GM12878 (cell line): Measurements from ENCODE around the gene FBXL17. TPM values are rescaled to one million over a fixed set of nuclear protein-coding genes. Genes with fewer than 3 reads are reported as not detected.

Experiments used
- ATAC-seq: fragments of 200-7000 bp; cut with Tn5 transposase; 3 replicates; pipeline ENCODE4 v1.9.1; 2020; ENCODE audit warnings: mild to moderate bottlenecking, moderate library complexity
- BruUV-seq: library from RNA; stranded (reverse); fragments of 400-500 nt; replicated peaks from 2 replicates; lab custom pipeline; 2021; lab: Mats Ljungman, UMichigan
- CTCF ChIA-PET: fragments of 300-600 bp; sonication (Branson Sonifier 250); formaldehyde crosslinking; extraction: SDS; loops from one replicate; lab custom pipeline; 2021; ENCODE audit warnings: inconsistent platforms; lab: Yijun Ruan, JAX
- POLR2A ChIA-PET: fragments of 350-600 bp; formaldehyde crosslinking; extraction: SDS; loops from one replicate; lab custom pipeline; 2021; ENCODE audit warnings: inconsistent platforms; lab: Charles Lee
- RAD21 ChIA-PET: fragments of 300-600 bp; sonication (Branson Sonifier 250); formaldehyde crosslinking; loops from one replicate; lab custom pipeline; 2023; ENCODE audit warnings: antibody characterized with exemption; ENCODE audit not compliant: unreplicated experiment; lab: Charles Lee
- SMC1A ChIA-PET: fragments of 300-600 bp; sonication (Branson Sonifier 250); formaldehyde crosslinking; loops from one replicate; lab custom pipeline; 2023; ENCODE audit not compliant: unreplicated experiment, uncharacterized antibody; lab: Charles Lee
- DNase-seq: peaks from one replicate; pipeline ENCODE4 v3.0.0-alpha.2; 2011; ENCODE audit warnings: low read depth, low spot score
- FAIRE-seq: peaks from 3 replicates; lab custom pipeline; 2011; peaks lifted over from hg19 to GRCh38; lab: Jason Lieb, UNC
- H2AFZ ChIP-seq: 2 replicates; pipeline ENCODE4 v1.6.0; 2011; ENCODE audit warnings: low read depth, low read length, control low read depth; ENCODE audit not compliant: control insufficient read depth
- H3K27ac ChIP-seq: 2 replicates; pipeline ENCODE4 v1.5.1; 2011; ENCODE audit warnings: control low read depth; ENCODE audit not compliant: control insufficient read depth, insufficient read depth
- H3K27me3 ChIP-seq, 2 experiments: replicated peaks in 1 of 2; 2 replicates each; pipeline versions ENCODE4 v1.6.0 to v1.6.1; 2011; ENCODE audit warnings: low read length in 1 of 2; ENCODE audit not compliant: control insufficient read depth in 2 of 2, insufficient read depth in 2 of 2
- H3K36me3 ChIP-seq, 2 experiments: 2 replicates each; pipeline ENCODE4 v1.5.1; 2011; ENCODE audit warnings: low read length in 1 of 2; ENCODE audit not compliant: control insufficient read depth in 2 of 2, insufficient read depth in 2 of 2
- H3K4me1 ChIP-seq: 2 replicates; pipeline ENCODE4 v1.6.1; 2011; ENCODE audit warnings: mild to moderate bottlenecking, low read length, moderate library complexity, mixed read lengths; ENCODE audit not compliant: control insufficient read depth, insufficient read depth
- H3K4me2 ChIP-seq: 2 replicates; pipeline ENCODE4 v1.6.0; 2011; ENCODE audit warnings: control low read depth; ENCODE audit not compliant: control insufficient read depth, insufficient read depth
- H3K4me3 ChIP-seq: fragments of 200-600 bp; sonication (generic); 2 replicates; pipeline ENCODE4 v1.5.1; 2016
- H3K79me2 ChIP-seq: 2 replicates; pipeline ENCODE4 v1.6.0; 2011; ENCODE audit warnings: low read length; ENCODE audit not compliant: control insufficient read depth, insufficient read depth
- H3K9ac ChIP-seq: 2 replicates; pipeline ENCODE4 v1.8.0; 2011; ENCODE audit warnings: low read length, control low read depth, mixed read lengths; ENCODE audit not compliant: control insufficient read depth, insufficient read depth
- H3K9me3 ChIP-seq: replicated peaks from 3 replicates; pipeline ENCODE4 v1.5.1; 2011; ENCODE audit warnings: mild to moderate bottlenecking, low read length; ENCODE audit not compliant: control insufficient read depth, insufficient read depth
- H4K20me1 ChIP-seq: 2 replicates; pipeline ENCODE4 v1.6.0; 2011; ENCODE audit not compliant: control insufficient read depth, insufficient read depth
- CEBPB ChIP-seq, 2 experiments: fragments of 150-350 bp in 1 of 2; IDR thresholded peaks; 2 replicates each; pipeline ENCODE4 v1.6.1; 2012 to 2014; ENCODE audit warnings: low read depth in 2 of 2, low read length in 2 of 2, borderline replicate concordance in 1 of 2, inconsistent platforms in 1 of 2
- HCFC1 ChIP-seq: fragments of 150-350 bp; IDR thresholded peaks from 2 replicates; pipeline ENCODE4 v1.6.1; 2014; ENCODE audit warnings: low read length
- MXI1 ChIP-seq: fragments of 150-350 bp; IDR thresholded peaks from 2 replicates; pipeline ENCODE4 v1.6.1; 2011; ENCODE audit warnings: low read depth, mild to moderate bottlenecking, inconsistent platforms, low read length, improper control_type of control experiment
- POLR2AphosphoS2 ChIP-seq: IDR thresholded peaks from 2 replicates; pipeline ENCODE4 v1.6.1; 2011; ENCODE audit warnings: low read depth, mild to moderate bottlenecking, low read length, improper control_type of control experiment, moderate library complexity
- SREBF2 ChIP-seq: IDR thresholded peaks from 2 replicates; pipeline ENCODE4 v1.6.1; 2012; ENCODE audit warnings: mild to moderate bottlenecking, low read length
- ZNF274 ChIP-seq: IDR thresholded peaks from one replicate; pipeline ENCODE4 v1.8.0; 2011; ENCODE audit not compliant: insufficient read length, insufficient read depth
- in situ Hi-C: fragments of 300-500 bp; cut with MboI; formaldehyde crosslinking; loops from 9 replicates; pipeline ENCODE4 v1.14.3; 2018; ENCODE audit warnings: mixed read lengths
- intact Hi-C: fragments of 100-400 bp; cut with micrococcal nuclease; formaldehyde crosslinking; loops from one replicate; pipeline ENCODE4 v1.14.2; 2022; ENCODE audit not compliant: unreplicated experiment
- polyA plus RNA-seq, 11 experiments: library from polyadenylated mRNA; depleted of rRNA in 4 of 11; unstranded in 6 of 11; stranded (reverse) in 5 of 11; fragments of >200 nt; fragmentation: Nextera tagmentation in 4 of 11; fragmentation: Illumina TruSeq in 1 of 11; extraction: Ambion mirVana in 4 of 11; extraction: Trizol in 1 of 11; gene quantifications; 1 replicate in 1 of 11; 2 replicates in 10 of 11; pipeline versions ENCODE4 v1.2.1 to v1.2.3, GENCODE V29; 2011 to 2016; ENCODE audit warnings: inconsistent platforms in 2 of 11, missing spikeins in 2 of 11, low read depth in 1 of 11
- total RNA-seq, 4 experiments: library from RNA; depleted of rRNA in 3 of 4; stranded (reverse); fragments of >200 nt in 3 of 4; fragmentation: Illumina TruSeq in 1 of 4; extraction: Trizol in 1 of 4; gene quantifications; 2 replicates each; pipeline versions ENCODE4 v1.2.1 to v1.2.3, GENCODE V29; 2013 to 2021
- TF ChIP-seq, protein P1 (sequence below): IDR thresholded peaks from 2 replicates; pipeline ENCODE4 v1.6.1; 2012; ENCODE audit warnings: mild to moderate bottlenecking, low read depth, low read length

The FBXL17 gene
- total and polyA plus RNA-seq, 10 of the 15 experiments (the other 5 are each of a cell fraction or from before 2014, with no cell fraction given) = 0.88 to 9.0 (median 4.4) TPM

DNA sequence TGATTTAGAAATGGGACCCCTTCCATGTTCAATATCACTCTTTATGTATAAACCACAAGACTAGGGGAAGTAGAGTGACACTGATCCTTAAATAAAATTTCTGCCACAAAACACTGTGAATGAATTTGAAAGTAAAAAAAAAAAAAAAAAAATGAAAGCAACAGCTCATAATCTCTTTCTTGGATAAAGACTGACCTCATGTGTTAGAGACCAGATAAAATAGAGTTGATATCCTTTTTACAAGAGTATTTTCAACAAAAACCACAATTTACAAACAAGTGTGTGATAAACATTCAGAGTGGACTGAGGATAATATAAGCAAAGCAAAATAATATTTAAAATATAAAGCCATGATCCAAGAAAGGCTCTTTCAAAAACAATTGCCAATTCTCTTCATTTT is 180.2 kb downstream of the FBXL17 start:
- ChIA-PET RAD21 (no interaction called here), SMC1A (interaction anchor here (1.0 kb wide), 1 partner anchor 58 kb away, joined by 3 read pairs; no protein-coding TSS in a partner anchor), CTCF (interaction anchor here (3.0 to 5.1 kb wide), 2 partner anchors 12 to 59 kb away, joined by 9 to 18 read pairs; no protein-coding TSS in a partner anchor), POLR2A (no interaction called here)
- no peak overlapping the region for H3K9ac ChIP-seq
- H3K27me3 ChIP-seq = no peaks in the 10 kb centered on the region
- no peaks in the 10 kb centered on the region for H4K20me1 ChIP-seq
- H3K4me2 ChIP-seq = no peak overlapping the region
- DNase-seq = no peak
- in situ Hi-C loops = no loop called here
- no peak overlapping the region for H2AFZ ChIP-seq
- intact Hi-C loops = no loop called here
- H3K4me3 ChIP-seq = no peak overlapping the region
- FAIRE-seq = no peak
- BruUV-seq = no TSS peak
- no peak overlapping the region for H3K27ac ChIP-seq
- H3K79me2 ChIP-seq = no peaks in the 10 kb centered on the region
- H3K36me3 ChIP-seq = no peaks in the 10 kb centered on the region
- no peak for ATAC-seq
- no peaks in the 10 kb centered on the region for H3K4me1 ChIP-seq
- H3K9me3 ChIP-seq = no peaks in the 10 kb centered on the region
- TF ChIP-seq CEBPB (IDR thresholded peaks at IDR 0.05; ENCODE audit: borderline replicate concordance in 1 of 2, low read depth in 2 of 2, low read length in 2 of 2) = no peak

DNA sequence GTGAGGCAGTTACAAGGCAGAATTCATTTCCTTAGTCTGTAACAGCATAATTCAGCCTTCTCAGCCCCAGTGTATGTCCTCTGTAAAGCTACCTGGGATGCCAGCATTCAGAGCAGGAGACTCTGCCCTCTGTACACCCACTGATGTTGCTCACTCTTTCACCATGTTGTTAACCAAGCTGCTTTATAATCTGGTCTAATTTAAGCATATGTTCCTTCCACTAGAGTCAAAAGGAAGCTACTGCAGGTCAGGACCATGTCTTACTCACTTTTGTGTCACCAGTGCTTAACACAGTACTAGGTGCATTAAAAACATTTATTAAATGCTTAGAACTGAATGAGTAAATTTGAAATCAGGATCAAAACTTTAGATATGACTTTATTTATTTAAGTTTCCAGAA is 185.6 kb downstream of the FBXL17 start:
- intact Hi-C loops = no loop called here
- no TSS peak for BruUV-seq
- in situ Hi-C loops = no loop called here
- H3K27ac ChIP-seq = no peak overlapping the region
- H3K79me2 ChIP-seq = no peaks in the 10 kb centered on the region
- DNase-seq = no peak
- no peaks in the 10 kb centered on the region for H3K9me3 ChIP-seq
- FAIRE-seq = no peak
- H3K4me2 ChIP-seq = no peak overlapping the region
- H2AFZ ChIP-seq = no peak overlapping the region
- TF ChIP-seq POLR2AphosphoS2 (no peak), ZNF274 (no peak), SREBF2 (no peak), HCFC1 (no peak), MXI1 (no peak)
- TF ChIP-seq, protein P1, sequence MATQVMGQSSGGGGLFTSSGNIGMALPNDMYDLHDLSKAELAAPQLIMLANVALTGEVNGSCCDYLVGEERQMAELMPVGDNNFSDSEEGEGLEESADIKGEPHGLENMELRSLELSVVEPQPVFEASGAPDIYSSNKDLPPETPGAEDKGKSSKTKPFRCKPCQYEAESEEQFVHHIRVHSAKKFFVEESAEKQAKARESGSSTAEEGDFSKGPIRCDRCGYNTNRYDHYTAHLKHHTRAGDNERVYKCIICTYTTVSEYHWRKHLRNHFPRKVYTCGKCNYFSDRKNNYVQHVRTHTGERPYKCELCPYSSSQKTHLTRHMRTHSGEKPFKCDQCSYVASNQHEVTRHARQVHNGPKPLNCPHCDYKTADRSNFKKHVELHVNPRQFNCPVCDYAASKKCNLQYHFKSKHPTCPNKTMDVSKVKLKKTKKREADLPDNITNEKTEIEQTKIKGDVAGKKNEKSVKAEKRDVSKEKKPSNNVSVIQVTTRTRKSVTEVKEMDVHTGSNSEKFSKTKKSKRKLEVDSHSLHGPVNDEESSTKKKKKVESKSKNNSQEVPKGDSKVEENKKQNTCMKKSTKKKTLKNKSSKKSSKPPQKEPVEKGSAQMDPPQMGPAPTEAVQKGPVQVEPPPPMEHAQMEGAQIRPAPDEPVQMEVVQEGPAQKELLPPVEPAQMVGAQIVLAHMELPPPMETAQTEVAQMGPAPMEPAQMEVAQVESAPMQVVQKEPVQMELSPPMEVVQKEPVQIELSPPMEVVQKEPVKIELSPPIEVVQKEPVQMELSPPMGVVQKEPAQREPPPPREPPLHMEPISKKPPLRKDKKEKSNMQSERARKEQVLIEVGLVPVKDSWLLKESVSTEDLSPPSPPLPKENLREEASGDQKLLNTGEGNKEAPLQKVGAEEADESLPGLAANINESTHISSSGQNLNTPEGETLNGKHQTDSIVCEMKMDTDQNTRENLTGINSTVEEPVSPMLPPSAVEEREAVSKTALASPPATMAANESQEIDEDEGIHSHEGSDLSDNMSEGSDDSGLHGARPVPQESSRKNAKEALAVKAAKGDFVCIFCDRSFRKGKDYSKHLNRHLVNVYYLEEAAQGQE = no peak
- no peaks in the 10 kb centered on the region for H4K20me1 ChIP-seq
- ChIA-PET SMC1A (interaction anchor here (2.7 kb wide), 1 partner anchor 8 kb away, joined by 11 read pairs; no protein-coding TSS in a partner anchor), POLR2A (no interaction called here), RAD21 (no interaction called here), CTCF (no interaction called here)
- H3K9ac ChIP-seq = no peak overlapping the region
- no peak overlapping the region for H3K4me3 ChIP-seq
- H3K36me3 ChIP-seq = no peaks in the 10 kb centered on the region
- no peaks in the 10 kb centered on the region for H3K4me1 ChIP-seq
- ATAC-seq = no peak
- H3K27me3 ChIP-seq = no peaks in the 10 kb centered on the region
